ENCODE measurements around the gene ABLIM3. TPM values are rescaled to one million over a fixed set of nuclear protein-coding genes. Genes with fewer than 3 reads are reported as not detected.

ABLIM3 gene
- total RNA-seq, 1 experiment from 2014 or later = not detected

DNA sequence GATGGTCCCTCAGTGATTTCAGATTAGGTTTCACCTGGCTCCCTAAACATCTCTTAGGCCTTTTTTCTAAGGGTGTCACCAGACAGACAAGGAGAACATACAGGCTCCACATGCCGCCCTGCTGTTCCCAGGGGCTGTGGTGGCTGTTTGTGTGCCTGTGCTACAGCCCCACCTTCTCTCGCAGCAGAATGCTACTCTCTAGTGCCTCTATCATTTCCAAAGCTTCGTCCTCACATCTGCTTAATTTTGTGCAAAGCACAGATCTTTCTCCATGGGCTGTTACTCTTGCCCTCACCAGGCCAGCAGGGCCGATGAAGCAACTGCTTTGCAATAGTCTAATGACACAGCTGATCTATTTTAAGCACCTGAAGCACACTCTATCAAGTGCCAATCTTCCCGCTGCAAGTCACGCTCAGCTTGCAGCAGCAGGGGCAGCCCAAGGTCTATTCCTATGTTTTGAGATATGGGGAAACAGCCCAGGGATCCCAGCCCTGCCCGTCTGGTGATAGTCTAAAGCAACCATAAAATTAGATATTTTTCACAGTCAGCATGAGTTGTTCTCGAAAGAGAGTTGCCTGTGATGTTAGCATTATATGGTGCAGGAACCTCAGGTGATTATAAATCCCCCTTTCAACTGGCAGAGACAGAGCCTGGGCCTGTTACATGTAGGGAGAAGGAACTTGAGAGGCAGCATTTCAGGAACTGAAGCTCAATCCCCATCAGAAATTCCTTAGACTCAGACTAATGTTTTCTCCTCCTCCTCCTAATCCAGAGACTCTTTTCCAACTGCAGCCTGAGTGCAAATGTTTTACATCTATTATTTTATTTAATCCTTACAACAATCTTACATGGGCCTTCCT lies 12.7 kb downstream of the ABLIM3 start:
- DNase-seq = no peak
- H3K4me1 ChIP-seq = peaks cover 17% of the 10 kb centered on the region
- no peaks in the 10 kb centered on the region for H3K27me3 ChIP-seq (replicated peaks; ENCODE audit: control insufficient read depth, insufficient read depth, low read length)
- Mint-ChIP-seq H3K9me3 (ENCODE audit: unreplicated experiment) (no peaks in the 10 kb centered on the region), H3K27ac (ENCODE audit: unreplicated experiment) (no peak overlapping the region), H3K4me1 (ENCODE audit: low read depth, unreplicated experiment) (no peaks in the 10 kb centered on the region), H3K4me3 (ENCODE audit: unreplicated experiment) (no peak overlapping the region), H3K36me3 (ENCODE audit: insufficient read depth, unreplicated experiment) (no peaks in the 10 kb centered on the region), H3K27me3 (ENCODE audit: insufficient read depth, unreplicated experiment) (no peaks in the 10 kb centered on the region)
- no peaks in the 10 kb centered on the region for H3K36me3 ChIP-seq (ENCODE audit: control insufficient read depth, insufficient read depth, low read length)
- intact Hi-C loops (cut with micrococcal nuclease; ENCODE audit: unreplicated experiment) = no loop called here
- H3K9me3 ChIP-seq = no peaks in the 10 kb centered on the region
- CTCF ChIA-PET = no interaction called here
- no peak overlapping the region for H3K4me3 ChIP-seq (ENCODE audit: low read depth, low read length)
- no TSS peak for BruUV-seq (replicated peaks)
- POLR2A ChIA-PET = no interaction called here
- TF ChIP-seq, protein P1, sequence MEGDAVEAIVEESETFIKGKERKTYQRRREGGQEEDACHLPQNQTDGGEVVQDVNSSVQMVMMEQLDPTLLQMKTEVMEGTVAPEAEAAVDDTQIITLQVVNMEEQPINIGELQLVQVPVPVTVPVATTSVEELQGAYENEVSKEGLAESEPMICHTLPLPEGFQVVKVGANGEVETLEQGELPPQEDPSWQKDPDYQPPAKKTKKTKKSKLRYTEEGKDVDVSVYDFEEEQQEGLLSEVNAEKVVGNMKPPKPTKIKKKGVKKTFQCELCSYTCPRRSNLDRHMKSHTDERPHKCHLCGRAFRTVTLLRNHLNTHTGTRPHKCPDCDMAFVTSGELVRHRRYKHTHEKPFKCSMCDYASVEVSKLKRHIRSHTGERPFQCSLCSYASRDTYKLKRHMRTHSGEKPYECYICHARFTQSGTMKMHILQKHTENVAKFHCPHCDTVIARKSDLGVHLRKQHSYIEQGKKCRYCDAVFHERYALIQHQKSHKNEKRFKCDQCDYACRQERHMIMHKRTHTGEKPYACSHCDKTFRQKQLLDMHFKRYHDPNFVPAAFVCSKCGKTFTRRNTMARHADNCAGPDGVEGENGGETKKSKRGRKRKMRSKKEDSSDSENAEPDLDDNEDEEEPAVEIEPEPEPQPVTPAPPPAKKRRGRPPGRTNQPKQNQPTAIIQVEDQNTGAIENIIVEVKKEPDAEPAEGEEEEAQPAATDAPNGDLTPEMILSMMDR (IDR thresholded peaks at IDR 0.05; ENCODE audit: insufficient read depth in 1 of 2, low read depth in 1 of 2, low read length in 1 of 2, severe bottlenecking in 1 of 2, unreplicated experiment in 1 of 2) = no peak

DNA sequence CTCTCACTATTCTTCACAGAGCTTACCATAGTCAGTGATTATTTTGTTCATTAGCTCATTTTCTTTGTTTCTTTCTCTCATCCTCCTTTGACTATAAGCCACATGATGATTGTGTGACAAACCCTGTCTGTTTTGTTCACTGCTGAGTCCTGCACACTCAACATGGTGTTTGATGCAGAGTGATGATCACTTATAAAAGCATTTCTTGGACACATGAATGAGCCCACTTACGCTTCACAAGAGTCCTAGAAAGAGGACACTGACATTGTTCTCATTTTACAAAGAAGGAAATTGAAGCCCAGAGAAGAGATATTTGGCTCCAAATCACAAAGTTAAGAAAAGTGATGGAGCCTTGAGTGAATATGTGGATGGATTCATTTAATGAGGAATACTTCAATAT lies 13.4 kb downstream of the ABLIM3 start:
- TF ChIP-seq, protein P1 (IDR thresholded peaks at IDR 0.05; ENCODE audit: insufficient read depth in 1 of 2, low read depth in 1 of 2, low read length in 1 of 2, severe bottlenecking in 1 of 2, unreplicated experiment in 1 of 2) = no peak
- Mint-ChIP-seq H3K9me3 (ENCODE audit: unreplicated experiment) (no peaks in the 10 kb centered on the region), H3K27ac (ENCODE audit: unreplicated experiment) (no peak overlapping the region), H3K4me1 (ENCODE audit: low read depth, unreplicated experiment) (no peaks in the 10 kb centered on the region), H3K36me3 (ENCODE audit: insufficient read depth, unreplicated experiment) (no peaks in the 10 kb centered on the region), H3K4me3 (ENCODE audit: unreplicated experiment) (no peak overlapping the region), H3K27me3 (ENCODE audit: insufficient read depth, unreplicated experiment) (no peaks in the 10 kb centered on the region)
- CTCF ChIA-PET = no interaction called here
- intact Hi-C loops (cut with micrococcal nuclease; ENCODE audit: unreplicated experiment) = no loop called here
- Histone ChIP-seq H3K9me3 (no peaks in the 10 kb centered on the region), H3K36me3 (ENCODE audit: control insufficient read depth, insufficient read depth, low read length) (no peaks in the 10 kb centered on the region), H3K4me1 (peaks cover 17% of the 10 kb centered on the region), H3K4me3 (ENCODE audit: low read depth, low read length) (no peak overlapping the region), H3K27me3 (replicated peaks; ENCODE audit: control insufficient read depth, insufficient read depth, low read length) (no peaks in the 10 kb centered on the region)
- DNase-seq = no peak
- POLR2A ChIA-PET = no interaction called here
- no TSS peak for BruUV-seq (replicated peaks)

DNA sequence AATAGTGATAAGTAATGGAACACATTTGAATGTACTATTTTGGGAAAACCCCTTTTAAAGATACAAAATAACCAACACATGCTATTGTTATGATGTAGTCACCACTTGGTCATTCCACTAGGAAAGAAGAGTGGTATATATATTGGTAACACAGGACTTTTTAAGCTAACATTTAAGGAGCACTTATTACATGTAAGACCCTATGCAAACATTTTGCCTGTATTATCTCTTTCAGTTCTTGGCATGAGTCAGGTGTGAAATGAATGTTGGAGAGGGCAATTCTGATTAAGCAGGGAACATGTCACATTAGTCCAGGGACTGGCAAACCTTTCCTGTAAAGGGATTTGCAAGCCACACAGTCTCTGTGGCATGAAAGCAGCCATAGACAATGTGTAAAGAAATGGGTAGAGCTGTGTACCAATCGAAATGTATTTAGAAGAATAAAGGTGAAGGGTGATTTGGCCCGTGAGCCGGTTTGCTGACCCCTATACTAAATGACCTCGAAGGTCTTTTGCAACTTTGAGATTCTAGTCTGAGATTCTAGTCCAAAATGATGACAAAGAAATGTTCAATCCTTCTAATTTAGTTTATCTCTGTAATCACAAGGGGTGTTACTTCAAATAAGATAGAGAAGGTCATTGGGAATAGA lies 15.3 kb downstream of the ABLIM3 start:
- no peak overlapping the region for H3K4me3 Mint-ChIP-seq (ENCODE audit: unreplicated experiment)
- ChIA-PET CTCF (no interaction called here), POLR2A (no interaction called here)
- no peaks in the 10 kb centered on the region for H3K36me3 Mint-ChIP-seq (ENCODE audit: insufficient read depth, unreplicated experiment)
- H3K27me3 Mint-ChIP-seq (ENCODE audit: insufficient read depth, unreplicated experiment) = no peaks in the 10 kb centered on the region
- no peak overlapping the region for H3K4me3 ChIP-seq (ENCODE audit: low read depth, low read length)
- no peak overlapping the region for H3K27ac Mint-ChIP-seq (ENCODE audit: unreplicated experiment)
- H3K9me3 ChIP-seq = no peaks in the 10 kb centered on the region
- no peaks in the 10 kb centered on the region for H3K4me1 Mint-ChIP-seq (ENCODE audit: low read depth, unreplicated experiment)
- DNase-seq = no peak
- intact Hi-C loops (cut with micrococcal nuclease; ENCODE audit: unreplicated experiment) = no loop called here
- H3K9me3 Mint-ChIP-seq (ENCODE audit: unreplicated experiment) = no peaks in the 10 kb centered on the region
- no TSS peak for BruUV-seq (replicated peaks)
- H3K27me3 ChIP-seq (replicated peaks; ENCODE audit: control insufficient read depth, insufficient read depth, low read length) = no peaks in the 10 kb centered on the region
- TF ChIP-seq, protein P1 (IDR thresholded peaks at IDR 0.05; ENCODE audit: insufficient read depth in 1 of 2, low read depth in 1 of 2, low read length in 1 of 2, severe bottlenecking in 1 of 2, unreplicated experiment in 1 of 2) = no peak
- no peaks in the 10 kb centered on the region for H3K36me3 ChIP-seq (ENCODE audit: control insufficient read depth, insufficient read depth, low read length)
- H3K4me1 ChIP-seq = peaks cover 7% of the 10 kb centered on the region; the same call in 1 of the 2 replicates

Data from Caco-2 (cell line).